Liver (tissue), 9 donors: ENCODE measurements around the gene CACNG3. TPM values are rescaled to one million over a fixed set of nuclear protein-coding genes. Genes with fewer than 3 reads are reported as not detected.

Source experiments
- DNase-seq: peaks from one replicate; pipeline ENCODE4 v3.0.0-alpha.2; 2017; ENCODE audit warnings: low spot score
- H3K27ac ChIP-seq, 2 donors: one replicate each; pipeline ENCODE4 v1.7.0; 2013; ENCODE audit warnings: inconsistent platforms in 2 of 2, low read length in 2 of 2, control low read depth in 1 of 2, low read depth in 1 of 2, mild to moderate bottlenecking in 1 of 2
- H3K27me3 ChIP-seq, 4 donors: one replicate each; pipeline versions ENCODE4 v1.6.1 to v1.7.0; 2013; ENCODE audit warnings: low read length in 3 of 4, inconsistent platforms in 1 of 4, mild to moderate bottlenecking in 1 of 4, moderate library complexity in 1 of 4; ENCODE audit not compliant: control insufficient read depth in 4 of 4, insufficient read depth in 4 of 4
- H3K36me3 ChIP-seq, 4 donors: one replicate each; pipeline versions ENCODE4 v1.6.1 to v1.7.0; 2013; ENCODE audit warnings: low read length in 3 of 4, mild to moderate bottlenecking in 3 of 4, low read depth in 1 of 4, moderate library complexity in 1 of 4; ENCODE audit not compliant: control insufficient read depth in 4 of 4, insufficient read depth in 3 of 4
- H3K4me1 ChIP-seq, 4 donors: one replicate each; pipeline versions ENCODE4 v1.6.1 to v1.7.0; 2013; ENCODE audit warnings: low read length in 3 of 4, mild to moderate bottlenecking in 3 of 4, moderate library complexity in 1 of 4; ENCODE audit not compliant: control insufficient read depth in 4 of 4, insufficient read depth in 4 of 4
- H3K4me3 ChIP-seq, 3 donors: one replicate each; pipeline versions ENCODE4 v1.6.1 to v1.7.0; 2013; ENCODE audit warnings: low read length in 3 of 3, control low read depth in 1 of 3, low read depth in 1 of 3, mild to moderate bottlenecking in 1 of 3
- H3K9ac ChIP-seq, 2 donors: one replicate each; pipeline ENCODE4 v1.7.0; 2013; ENCODE audit warnings: low read length in 2 of 2, mild to moderate bottlenecking in 2 of 2, moderate library complexity in 2 of 2, control low read depth in 1 of 2, low read depth in 1 of 2
- H3K9me3 ChIP-seq, 4 donors: one replicate each; pipeline versions ENCODE4 v1.6.1 to v1.7.0; 2013; ENCODE audit warnings: low read length in 3 of 4; ENCODE audit not compliant: control insufficient read depth in 4 of 4
- EGR1 ChIP-seq, 2 donors: IDR thresholded peaks; 2 replicates each; pipeline ENCODE4 v1.6.1; 2016 to 2018; ENCODE audit warnings: antibody characterized with exemption in 2 of 2, low read depth in 2 of 2
- FOXA1 ChIP-seq: IDR thresholded peaks from 2 replicates; pipeline ENCODE4 v1.6.1; 2016; ENCODE audit warnings: antibody characterized with exemption
- FOXA2 ChIP-seq: IDR thresholded peaks from 2 replicates; pipeline ENCODE4 v1.6.1; 2016; ENCODE audit warnings: antibody characterized with exemption
- GABPA ChIP-seq, 2 donors: IDR thresholded peaks in 1 of 2; conservative IDR thresholded peaks in 1 of 2; 2 replicates each; pipeline ENCODE4 v1.6.1; 2016; ENCODE audit warnings: antibody characterized with exemption in 2 of 2, mild to moderate bottlenecking in 1 of 2, moderate library complexity in 1 of 2
- HNF4A ChIP-seq, 2 donors: conservative IDR thresholded peaks; 2 replicates each; pipeline ENCODE4 v1.6.1; 2016; ENCODE audit warnings: antibody characterized with exemption in 2 of 2, mild to moderate bottlenecking in 2 of 2
- HNF4G ChIP-seq: IDR thresholded peaks from 2 replicates; pipeline ENCODE4 v1.6.1; 2016; ENCODE audit warnings: antibody characterized with exemption
- JUND ChIP-seq, 2 donors: IDR thresholded peaks; 2 replicates each; pipeline ENCODE4 v1.6.1; 2016; ENCODE audit warnings: antibody characterized with exemption in 2 of 2
- MAX ChIP-seq: IDR thresholded peaks from 2 replicates; pipeline ENCODE4 v1.6.1; 2016; ENCODE audit warnings: antibody characterized with exemption
- NR2F2 ChIP-seq: IDR thresholded peaks from 2 replicates; pipeline ENCODE4 v1.6.1; 2016; ENCODE audit warnings: antibody characterized with exemption
- RAD21 ChIP-seq, 2 donors: IDR thresholded peaks; 2 replicates each; pipeline ENCODE4 v1.6.1; 2016; ENCODE audit warnings: antibody characterized with exemption in 2 of 2, mild to moderate bottlenecking in 2 of 2
- REST ChIP-seq: IDR thresholded peaks from 2 replicates; pipeline ENCODE4 v1.6.1; 2016; ENCODE audit warnings: antibody characterized with exemption, mild to moderate bottlenecking
- RXRA ChIP-seq, 2 donors: IDR thresholded peaks; 2 replicates each; pipeline ENCODE4 v1.6.1; 2017 to 2018; ENCODE audit warnings: antibody characterized with exemption in 2 of 2, mild to moderate bottlenecking in 1 of 2
- TAF1 ChIP-seq: conservative IDR thresholded peaks from 2 replicates; pipeline ENCODE4 v1.6.1; 2016; ENCODE audit warnings: antibody characterized with exemption, mild to moderate bottlenecking
- YY1 ChIP-seq: IDR thresholded peaks from 2 replicates; pipeline ENCODE4 v1.6.1; 2016; ENCODE audit warnings: antibody characterized with exemption, mild to moderate bottlenecking
- WGBS: extraction: QIAGEN DNeasy Blood & Tissue Kit; methylation state at CpG from one replicate; pipeline ENCODE4 v1.1.7; 2013; 5-methylcytosine and 5-hydroxymethylcytosine counted together
- polyA plus RNA-seq, 2 donors: library from polyadenylated mRNA; stranded (reverse) in 1 of 2; unstranded in 1 of 2; fragments of 200-250 nt in 1 of 2; fragments of >200 nt in 1 of 2; fragmentation: Nextera tagmentation in 1 of 2; extraction: Ambion mirVana in 1 of 2; gene quantifications; one replicate each; pipeline versions ENCODE4 v1.2.1 to v1.2.3, GENCODE V29; 2013 to 2015
- total RNA-seq, 2 donors: library from RNA; depleted of rRNA; stranded (reverse); fragments of >200 nt; gene quantifications; one replicate each; pipeline ENCODE4 v1.2.3, GENCODE V29; 2014
- TF ChIP-seq, protein P1 (sequence below): IDR thresholded peaks from 2 replicates; pipeline ENCODE4 v1.6.1; 2016; ENCODE audit warnings: antibody characterized with exemption
- TF ChIP-seq, protein P2 (sequence below): fragments of 150-350 bp; IDR thresholded peaks from 2 replicates; pipeline ENCODE4 v1.5.1; 2017; ENCODE audit warnings: improper control_type of control experiment, low read depth, low read length; ENCODE audit not compliant: missing input control
- TF ChIP-seq, protein P3 (sequence below): IDR thresholded peaks from 2 replicates; pipeline ENCODE4 v1.6.1; 2016; ENCODE audit warnings: antibody characterized with exemption
- donor health status: healthy.
- donor health status: healthy.
- donor health status: healthy.
- donor health status: healthy.
- donor health status: healthy.

The CACNG3 gene
- total and polyA plus RNA-seq, 4 donors: not detected

- Histone ChIP-seq H3K27ac (no peak overlapping the region), H3K9me3 (peaks cover 0 to 5% (median 2%) of the 10 kb centered on the region in 4 donors), H3K4me3 (no peak overlapping the region), H3K27me3 (peaks cover 0 to 4% (median 0%) of the 10 kb centered on the region in 4 donors), H3K4me1 (no peaks in the 10 kb centered on the region), H3K9ac (no peak overlapping the region), H3K36me3 (no peaks in the 10 kb centered on the region)
- no peak for DNase-seq
- 68% methylated on average over 10 of the region's 10 CpGs for WGBS
- TF ChIP-seq RXRA (IDR thresholded peaks at IDR 0.05): no peak
- TF ChIP-seq GABPA (IDR thresholded peaks at IDR 0.05 in 1 of 2, conservative IDR thresholded peaks at IDR 0.05 in 1 of 2): no peak
- TF ChIP-seq TAF1: no peak
- TF ChIP-seq YY1: no peak
- no peak for TF ChIP-seq EGR1 (IDR thresholded peaks at IDR 0.05; ENCODE audit: low read depth in 2 of 2)
- TF ChIP-seq, protein P1, sequence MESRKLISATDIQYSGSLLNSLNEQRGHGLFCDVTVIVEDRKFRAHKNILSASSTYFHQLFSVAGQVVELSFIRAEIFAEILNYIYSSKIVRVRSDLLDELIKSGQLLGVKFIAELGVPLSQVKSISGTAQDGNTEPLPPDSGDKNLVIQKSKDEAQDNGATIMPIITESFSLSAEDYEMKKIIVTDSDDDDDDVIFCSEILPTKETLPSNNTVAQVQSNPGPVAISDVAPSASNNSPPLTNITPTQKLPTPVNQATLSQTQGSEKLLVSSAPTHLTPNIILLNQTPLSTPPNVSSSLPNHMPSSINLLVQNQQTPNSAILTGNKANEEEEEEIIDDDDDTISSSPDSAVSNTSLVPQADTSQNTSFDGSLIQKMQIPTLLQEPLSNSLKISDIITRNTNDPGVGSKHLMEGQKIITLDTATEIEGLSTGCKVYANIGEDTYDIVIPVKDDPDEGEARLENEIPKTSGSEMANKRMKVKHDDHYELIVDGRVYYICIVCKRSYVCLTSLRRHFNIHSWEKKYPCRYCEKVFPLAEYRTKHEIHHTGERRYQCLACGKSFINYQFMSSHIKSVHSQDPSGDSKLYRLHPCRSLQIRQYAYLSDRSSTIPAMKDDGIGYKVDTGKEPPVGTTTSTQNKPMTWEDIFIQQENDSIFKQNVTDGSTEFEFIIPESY: no peak
- TF ChIP-seq, protein P2, sequence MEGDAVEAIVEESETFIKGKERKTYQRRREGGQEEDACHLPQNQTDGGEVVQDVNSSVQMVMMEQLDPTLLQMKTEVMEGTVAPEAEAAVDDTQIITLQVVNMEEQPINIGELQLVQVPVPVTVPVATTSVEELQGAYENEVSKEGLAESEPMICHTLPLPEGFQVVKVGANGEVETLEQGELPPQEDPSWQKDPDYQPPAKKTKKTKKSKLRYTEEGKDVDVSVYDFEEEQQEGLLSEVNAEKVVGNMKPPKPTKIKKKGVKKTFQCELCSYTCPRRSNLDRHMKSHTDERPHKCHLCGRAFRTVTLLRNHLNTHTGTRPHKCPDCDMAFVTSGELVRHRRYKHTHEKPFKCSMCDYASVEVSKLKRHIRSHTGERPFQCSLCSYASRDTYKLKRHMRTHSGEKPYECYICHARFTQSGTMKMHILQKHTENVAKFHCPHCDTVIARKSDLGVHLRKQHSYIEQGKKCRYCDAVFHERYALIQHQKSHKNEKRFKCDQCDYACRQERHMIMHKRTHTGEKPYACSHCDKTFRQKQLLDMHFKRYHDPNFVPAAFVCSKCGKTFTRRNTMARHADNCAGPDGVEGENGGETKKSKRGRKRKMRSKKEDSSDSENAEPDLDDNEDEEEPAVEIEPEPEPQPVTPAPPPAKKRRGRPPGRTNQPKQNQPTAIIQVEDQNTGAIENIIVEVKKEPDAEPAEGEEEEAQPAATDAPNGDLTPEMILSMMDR: no peak
- no peak for TF ChIP-seq HNF4A (conservative IDR thresholded peaks at IDR 0.05)
- TF ChIP-seq FOXA2: no peak
- no peak for TF ChIP-seq MAX
- TF ChIP-seq JUND (IDR thresholded peaks at IDR 0.05): no peak
- no peak for TF ChIP-seq NR2F2
- no peak for TF ChIP-seq HNF4G
- no peak for TF ChIP-seq RAD21 (IDR thresholded peaks at IDR 0.05)
- TF ChIP-seq FOXA1: no peak
- TF ChIP-seq, protein P3, sequence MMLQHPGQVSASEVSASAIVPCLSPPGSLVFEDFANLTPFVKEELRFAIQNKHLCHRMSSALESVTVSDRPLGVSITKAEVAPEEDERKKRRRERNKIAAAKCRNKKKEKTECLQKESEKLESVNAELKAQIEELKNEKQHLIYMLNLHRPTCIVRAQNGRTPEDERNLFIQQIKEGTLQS: no peak
- TF ChIP-seq REST: no peak
These were observed 76.5 kb downstream of the CACNG3 start for GRCh38 chr16:24332582-24333090.
